GM23338 (cell line): ENCODE data around the gene MYO1E. TPM values are rescaled to one million over a fixed set of nuclear protein-coding genes. Genes with fewer than 3 reads are reported as not detected.

ENCODE experiments used
- ATAC-seq: fragments of 200-7000 bp; cut with Tn5 transposase; 3 replicates; pipeline ENCODE4 v1.9.1; 2020
- DNase-seq: peaks from one replicate; pipeline ENCODE4 v3.0.0-alpha.2; 2015; ENCODE audit warnings: low spot score
- H2AFZ ChIP-seq: fragments of 200-600 bp; sonication (generic); 2 replicates; pipeline ENCODE4 v1.8.0; 2016; ENCODE audit warnings: antibody characterized with exemption, mild to moderate bottlenecking, moderate library complexity
- H3F3A ChIP-seq: fragments of 200-600 bp; sonication (generic); replicated peaks from 2 replicates; pipeline ENCODE4 v1.8.0; 2017; ENCODE audit warnings: antibody characterized with exemption, mixed run types, low read depth
- H3K27ac ChIP-seq: fragments of 200-600 bp; sonication (generic); 2 replicates; pipeline ENCODE4 v1.6.1; 2016; ENCODE audit warnings: low read depth
- H3K27me3 ChIP-seq: fragments of 200-600 bp; sonication (generic); 2 replicates; pipeline ENCODE4 v1.8.0; 2016; ENCODE audit warnings: mild to moderate bottlenecking, mixed run types, moderate library complexity; ENCODE audit not compliant: insufficient read depth
- H3K36me3 ChIP-seq: fragments of 200-600 bp; sonication (generic); 2 replicates; pipeline ENCODE4 v1.8.0; 2016; ENCODE audit warnings: mild to moderate bottlenecking; ENCODE audit not compliant: insufficient read depth
- H3K4me1 ChIP-seq: fragments of 200-600 bp; sonication (generic); 2 replicates; pipeline ENCODE4 v1.8.0; 2016; ENCODE audit warnings: mild to moderate bottlenecking, moderate library complexity; ENCODE audit not compliant: insufficient read depth
- H3K4me2 ChIP-seq: fragments of 200-600 bp; sonication (generic); 2 replicates; pipeline ENCODE4 v1.7.1; 2017; ENCODE audit warnings: mixed run types
- H3K4me3 ChIP-seq: fragments of 200-600 bp; sonication (generic); 2 replicates; pipeline ENCODE4 v1.6.1; 2016; ENCODE audit warnings: mixed run types
- H3K79me2 ChIP-seq: fragments of 200-600 bp; sonication (generic); replicated peaks from 2 replicates; pipeline ENCODE4 v1.8.0; 2017; ENCODE audit warnings: mild to moderate bottlenecking; ENCODE audit not compliant: insufficient read depth
- H3K9me2 ChIP-seq: fragments of 200-600 bp; sonication (generic); 2 replicates; pipeline ENCODE4 v1.8.0; 2017; ENCODE audit not compliant: insufficient read depth
- H4K20me1 ChIP-seq: fragments of 200-600 bp; sonication (generic); replicated peaks from 2 replicates; pipeline ENCODE4 v1.8.0; 2017; ENCODE audit warnings: mild to moderate bottlenecking; ENCODE audit not compliant: insufficient read depth
- H3K27ac Mint-ChIP-seq: 2 replicates; pipeline ENCODE4 v1.8.0; 2020; ENCODE audit warnings: inconsistent platforms, mild to moderate bottlenecking, moderate library complexity, mixed read lengths
- H3K27me3 Mint-ChIP-seq: 3 replicates; pipeline ENCODE4 v1.8.0; 2022; ENCODE audit warnings: low read depth, mild to moderate bottlenecking, moderate library complexity, mixed read lengths, inconsistent platforms; ENCODE audit not compliant: insufficient read depth, poor library complexity
- H3K36me3 Mint-ChIP-seq: 3 replicates; pipeline ENCODE4 v1.8.0; 2021; ENCODE audit warnings: low read depth, mild to moderate bottlenecking, inconsistent platforms, moderate library complexity, mixed read lengths
- H3K4me1 Mint-ChIP-seq: 3 replicates; pipeline ENCODE4 v1.8.0; 2020; ENCODE audit warnings: mild to moderate bottlenecking, inconsistent platforms, mixed read lengths
- H3K4me3 Mint-ChIP-seq: 3 replicates; pipeline ENCODE4 v1.8.0; 2021; ENCODE audit warnings: moderate library complexity, mild to moderate bottlenecking, inconsistent platforms, mixed read lengths
- H3K9me3 Mint-ChIP-seq: 3 replicates; pipeline ENCODE4 v1.8.0; 2020; ENCODE audit warnings: moderate library complexity, mild to moderate bottlenecking, inconsistent platforms, mixed read lengths
- CREB1 ChIP-seq: fragments of 250-450 bp; sonication (Bioruptor Pico); IDR thresholded peaks from 2 replicates; pipeline ENCODE4 v1.5.0; 2020; ENCODE audit warnings: low read depth, mild to moderate bottlenecking, moderate library complexity
- EZH2 ChIP-seq: fragments of 200-600 bp; sonication (generic); IDR thresholded peaks from one replicate; pipeline ENCODE4 v1.8.0; 2017; ENCODE audit warnings: antibody characterized with exemption, mild to moderate bottlenecking, low read depth; ENCODE audit not compliant: unreplicated experiment
- EZH2phosphoT487 ChIP-seq: fragments of 200-600 bp; sonication (generic); IDR thresholded peaks from one replicate; pipeline ENCODE4 v1.8.1; 2018; ENCODE audit warnings: antibody characterized with exemption; ENCODE audit not compliant: unreplicated experiment
- JUNB ChIP-seq: IDR thresholded peaks from one replicate; pipeline ENCODE4 v1.6.1; 2016; ENCODE audit warnings: antibody characterized with exemption; ENCODE audit not compliant: unreplicated experiment
- NANOG ChIP-seq: IDR thresholded peaks from 2 replicates; pipeline ENCODE4 v1.6.1; 2016; ENCODE audit warnings: antibody characterized with exemption, borderline replicate concordance
- POLR2AphosphoS5 ChIP-seq: IDR thresholded peaks from 2 replicates; pipeline ENCODE4 v1.6.1; 2016; ENCODE audit warnings: antibody characterized with exemption, low read depth
- STAT1 ChIP-seq: IDR thresholded peaks from one replicate; pipeline ENCODE4 v1.6.1; 2016; ENCODE audit warnings: antibody characterized with exemption; ENCODE audit not compliant: unreplicated experiment
- ZNF114 ChIP-seq: fragments of 250-450 bp; sonication (Bioruptor Pico); IDR thresholded peaks from 2 replicates; pipeline ENCODE4 v1.5.0; 2020; ENCODE audit warnings: mild to moderate bottlenecking, moderate library complexity
- ZNF331 ChIP-seq: fragments of 250-450 bp; sonication (Bioruptor Pico); IDR thresholded peaks from 2 replicates; pipeline ENCODE4 v1.5.0; 2020; ENCODE audit warnings: low read depth, mild to moderate bottlenecking, moderate library complexity
- polyA plus RNA-seq: library from polyadenylated mRNA; unstranded; fragments of >200 nt; fragmentation: Nextera tagmentation; extraction: Ambion mirVana; gene quantifications from 2 replicates; pipeline ENCODE4 v1.2.1, GENCODE V29; 2016
- total RNA-seq: library from RNA; depleted of rRNA; stranded (reverse); fragments of >200 nt; shearing (Covaris generic); gene quantifications from 2 replicates; pipeline ENCODE4 v1.2.3, GENCODE V29; 2014
- TF ChIP-seq, protein P1 (sequence below), 2 experiments: fragments of 200-600 bp in 1 of 2; sonication (generic) in 1 of 2; conservative IDR thresholded peaks; 2 replicates each; pipeline versions ENCODE4 v1.5.1 to v1.6.1; 2016 to 2017; ENCODE audit warnings: antibody characterized with exemption in 2 of 2, low read depth in 2 of 2, mild to moderate bottlenecking in 2 of 2, moderate library complexity in 1 of 2
- TF ChIP-seq, protein P2 (sequence below): IDR thresholded peaks from one replicate; pipeline ENCODE4 v1.6.1; 2018; ENCODE audit warnings: antibody characterized with exemption; ENCODE audit not compliant: unreplicated experiment
- TF ChIP-seq, protein P3 (sequence below): IDR thresholded peaks from 2 replicates; pipeline ENCODE4 v1.6.1; 2016; ENCODE audit warnings: antibody characterized with exemption

The MYO1E gene
- total and polyA plus RNA-seq, 2 experiments from 2014 or later = 68.3 to 131 TPM

DNA sequence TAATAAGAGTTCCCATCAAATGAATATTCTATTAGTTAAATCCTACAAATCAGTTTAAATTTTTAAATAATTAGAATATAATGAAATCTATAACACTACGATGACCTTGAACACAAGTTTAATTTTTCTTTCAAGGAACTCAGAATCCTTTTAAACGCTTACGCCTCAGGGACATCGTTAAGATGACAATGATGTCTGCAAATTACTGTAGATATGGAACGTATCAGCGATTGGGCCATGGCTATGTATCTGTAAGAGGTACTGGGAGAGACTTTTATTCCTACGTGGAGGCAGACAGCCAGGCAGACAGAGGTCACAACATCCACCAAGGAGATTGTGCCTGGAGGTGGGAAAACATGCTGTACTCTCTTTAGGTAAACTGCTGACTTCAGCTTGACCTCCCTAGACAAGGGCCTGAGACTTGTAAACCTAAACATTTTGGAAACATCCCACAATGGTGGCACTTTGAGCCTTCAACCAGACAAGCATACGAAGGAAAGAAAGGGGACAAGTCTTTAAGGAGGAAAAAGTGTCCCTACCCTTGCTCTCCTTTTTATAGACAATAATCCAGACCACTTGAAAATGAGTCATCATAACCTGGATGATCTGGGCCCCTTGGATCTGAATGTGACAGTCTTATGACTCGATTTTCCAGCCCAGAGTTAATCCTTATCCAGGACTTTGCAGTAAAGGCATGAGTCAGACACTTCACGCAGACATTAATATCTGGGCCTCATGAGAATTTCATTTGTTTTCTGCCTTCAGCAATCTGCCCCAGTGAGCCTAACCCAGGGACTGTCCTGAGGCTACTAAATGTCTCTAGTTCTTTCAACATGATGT is 172.8 kb downstream of the MYO1E start (continued):
- TF ChIP-seq, protein P1, sequence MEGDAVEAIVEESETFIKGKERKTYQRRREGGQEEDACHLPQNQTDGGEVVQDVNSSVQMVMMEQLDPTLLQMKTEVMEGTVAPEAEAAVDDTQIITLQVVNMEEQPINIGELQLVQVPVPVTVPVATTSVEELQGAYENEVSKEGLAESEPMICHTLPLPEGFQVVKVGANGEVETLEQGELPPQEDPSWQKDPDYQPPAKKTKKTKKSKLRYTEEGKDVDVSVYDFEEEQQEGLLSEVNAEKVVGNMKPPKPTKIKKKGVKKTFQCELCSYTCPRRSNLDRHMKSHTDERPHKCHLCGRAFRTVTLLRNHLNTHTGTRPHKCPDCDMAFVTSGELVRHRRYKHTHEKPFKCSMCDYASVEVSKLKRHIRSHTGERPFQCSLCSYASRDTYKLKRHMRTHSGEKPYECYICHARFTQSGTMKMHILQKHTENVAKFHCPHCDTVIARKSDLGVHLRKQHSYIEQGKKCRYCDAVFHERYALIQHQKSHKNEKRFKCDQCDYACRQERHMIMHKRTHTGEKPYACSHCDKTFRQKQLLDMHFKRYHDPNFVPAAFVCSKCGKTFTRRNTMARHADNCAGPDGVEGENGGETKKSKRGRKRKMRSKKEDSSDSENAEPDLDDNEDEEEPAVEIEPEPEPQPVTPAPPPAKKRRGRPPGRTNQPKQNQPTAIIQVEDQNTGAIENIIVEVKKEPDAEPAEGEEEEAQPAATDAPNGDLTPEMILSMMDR (conservative IDR thresholded peaks at IDR 0.05; ENCODE audit: low read depth in 2 of 2) = no peak
- TF ChIP-seq POLR2AphosphoS5 (no peak), ZNF114 (CRISPR knock-in tag) (no peak), NANOG (no peak), ZNF331 (CRISPR knock-in tag) (no peak), EZH2 (no peak)
- TF ChIP-seq, protein P2, sequence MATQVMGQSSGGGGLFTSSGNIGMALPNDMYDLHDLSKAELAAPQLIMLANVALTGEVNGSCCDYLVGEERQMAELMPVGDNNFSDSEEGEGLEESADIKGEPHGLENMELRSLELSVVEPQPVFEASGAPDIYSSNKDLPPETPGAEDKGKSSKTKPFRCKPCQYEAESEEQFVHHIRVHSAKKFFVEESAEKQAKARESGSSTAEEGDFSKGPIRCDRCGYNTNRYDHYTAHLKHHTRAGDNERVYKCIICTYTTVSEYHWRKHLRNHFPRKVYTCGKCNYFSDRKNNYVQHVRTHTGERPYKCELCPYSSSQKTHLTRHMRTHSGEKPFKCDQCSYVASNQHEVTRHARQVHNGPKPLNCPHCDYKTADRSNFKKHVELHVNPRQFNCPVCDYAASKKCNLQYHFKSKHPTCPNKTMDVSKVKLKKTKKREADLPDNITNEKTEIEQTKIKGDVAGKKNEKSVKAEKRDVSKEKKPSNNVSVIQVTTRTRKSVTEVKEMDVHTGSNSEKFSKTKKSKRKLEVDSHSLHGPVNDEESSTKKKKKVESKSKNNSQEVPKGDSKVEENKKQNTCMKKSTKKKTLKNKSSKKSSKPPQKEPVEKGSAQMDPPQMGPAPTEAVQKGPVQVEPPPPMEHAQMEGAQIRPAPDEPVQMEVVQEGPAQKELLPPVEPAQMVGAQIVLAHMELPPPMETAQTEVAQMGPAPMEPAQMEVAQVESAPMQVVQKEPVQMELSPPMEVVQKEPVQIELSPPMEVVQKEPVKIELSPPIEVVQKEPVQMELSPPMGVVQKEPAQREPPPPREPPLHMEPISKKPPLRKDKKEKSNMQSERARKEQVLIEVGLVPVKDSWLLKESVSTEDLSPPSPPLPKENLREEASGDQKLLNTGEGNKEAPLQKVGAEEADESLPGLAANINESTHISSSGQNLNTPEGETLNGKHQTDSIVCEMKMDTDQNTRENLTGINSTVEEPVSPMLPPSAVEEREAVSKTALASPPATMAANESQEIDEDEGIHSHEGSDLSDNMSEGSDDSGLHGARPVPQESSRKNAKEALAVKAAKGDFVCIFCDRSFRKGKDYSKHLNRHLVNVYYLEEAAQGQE = no peak

DNA sequence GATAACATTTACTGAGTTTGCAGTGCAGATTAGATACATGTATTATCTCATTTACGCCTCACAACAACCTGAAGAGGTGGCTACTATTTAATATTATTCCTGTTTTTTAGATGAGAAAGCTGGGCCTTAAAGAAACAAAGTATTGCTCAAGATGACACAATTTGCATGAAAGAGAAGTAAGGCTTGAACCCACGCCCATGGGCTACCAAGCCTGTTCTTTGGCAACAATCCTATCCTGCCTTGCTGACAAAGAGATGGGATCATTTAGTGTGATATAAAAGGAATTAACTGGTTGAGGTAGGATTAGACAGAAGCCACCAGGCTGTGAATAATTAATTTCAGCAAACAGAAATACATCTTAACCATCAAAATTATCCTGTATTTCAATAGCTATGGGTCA is 175.2 kb downstream of the MYO1E start:
- DNase-seq (no peak), ATAC-seq (no peak)
- Mint-ChIP-seq H3K36me3 (peaks cover 22% of the 10 kb centered on the region), H3K4me3 (no peak overlapping the region), H3K4me1 (no peaks in the 10 kb centered on the region), H3K27ac (no peak overlapping the region), H3K27me3 (no peaks in the 10 kb centered on the region), H3K9me3 (no peaks in the 10 kb centered on the region)
- no peak overlapping the region for H3K27ac ChIP-seq
- H3K36me3 ChIP-seq = peaks cover 19% of the 10 kb centered on the region
- no peaks in the 10 kb centered on the region for H3K79me2 ChIP-seq
- H2AFZ ChIP-seq = no peak overlapping the region
- no peaks in the 10 kb centered on the region for H3K27me3 ChIP-seq
- no peaks in the 10 kb centered on the region for H3K4me1 ChIP-seq
- H4K20me1 ChIP-seq = peaks cover 8% of the 10 kb centered on the region; the same call in 1 of the 2 replicates
- H3K9me2 ChIP-seq = no peaks in the 10 kb centered on the region
- H3K4me3 ChIP-seq = no peak overlapping the region
- no peaks in the 10 kb centered on the region for H3F3A ChIP-seq
- no peak overlapping the region for H3K4me2 ChIP-seq
- TF ChIP-seq, protein P3, sequence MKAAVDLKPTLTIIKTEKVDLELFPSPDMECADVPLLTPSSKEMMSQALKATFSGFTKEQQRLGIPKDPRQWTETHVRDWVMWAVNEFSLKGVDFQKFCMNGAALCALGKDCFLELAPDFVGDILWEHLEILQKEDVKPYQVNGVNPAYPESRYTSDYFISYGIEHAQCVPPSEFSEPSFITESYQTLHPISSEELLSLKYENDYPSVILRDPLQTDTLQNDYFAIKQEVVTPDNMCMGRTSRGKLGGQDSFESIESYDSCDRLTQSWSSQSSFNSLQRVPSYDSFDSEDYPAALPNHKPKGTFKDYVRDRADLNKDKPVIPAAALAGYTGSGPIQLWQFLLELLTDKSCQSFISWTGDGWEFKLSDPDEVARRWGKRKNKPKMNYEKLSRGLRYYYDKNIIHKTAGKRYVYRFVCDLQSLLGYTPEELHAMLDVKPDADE = no peak
- TF ChIP-seq ZNF114 (CRISPR knock-in tag) (no peak), POLR2AphosphoS5 (no peak), EZH2 (no peak), ZNF331 (CRISPR knock-in tag) (no peak), CREB1 (CRISPR knock-in tag) (no peak), JUNB (no peak), EZH2phosphoT487 (no peak), NANOG (no peak), STAT1 (no peak)
- TF ChIP-seq, protein P1 (conservative IDR thresholded peaks at IDR 0.05; ENCODE audit: low read depth in 2 of 2) = no peak
- TF ChIP-seq, protein P2 = no peak
